Adipocyte (in vitro differentiated cells): ENCODE measurements around the gene CD53.
"Not testable (repeated sequence)": the region's sequence is repeated elsewhere in the genome, so short reads cannot be mapped to it uniquely, and the experiment has no call there.

Experiments used
- DNase-seq: peaks from one replicate; pipeline ENCODE4 v3.0.0-alpha.2; 2015; ENCODE audit warnings: low read depth
- H3K27me3 ChIP-seq: replicated peaks from 2 replicates; pipeline ENCODE4 v1.7.0; 2013; ENCODE audit warnings: mild to moderate bottlenecking, low read length, moderate library complexity; ENCODE audit not compliant: control insufficient read depth, insufficient read depth
- H3K36me3 ChIP-seq: 2 replicates; pipeline ENCODE4 v1.7.0; 2013; ENCODE audit warnings: low read length, mild to moderate bottlenecking, moderate library complexity; ENCODE audit not compliant: control insufficient read depth, insufficient read depth, severe bottlenecking
- H3K4me1 ChIP-seq: 2 replicates; pipeline ENCODE4 v1.7.0; 2013; ENCODE audit warnings: mild to moderate bottlenecking, low read length, moderate library complexity; ENCODE audit not compliant: control insufficient read depth, insufficient read depth
- H3K4me3 ChIP-seq: 2 replicates; pipeline ENCODE4 v1.7.0; 2013; ENCODE audit warnings: mild to moderate bottlenecking, low read length, moderate library complexity
- H3K9ac ChIP-seq: 2 replicates; pipeline ENCODE4 v1.7.0; 2013; ENCODE audit warnings: mild to moderate bottlenecking, low read length, moderate library complexity
- H3K9me3 ChIP-seq: 2 replicates; pipeline ENCODE4 v1.7.0; 2013; ENCODE audit warnings: mild to moderate bottlenecking, low read length, moderate library complexity; ENCODE audit not compliant: control insufficient read depth

Gene CD53

GRCh38 chr1:110872745-110873720 is at the start of gene CD53:
Gene CD53, plus strand, starts transcription at chr1:110873148. Its CDS starts 18,261 bp downstream, at chr1:110891409.
- Histone ChIP-seq H3K4me1 (peaks cover 5% of the 10 kb centered on the region), H3K4me3 (no peak within 1 kb of the TSS), H3K9ac (no peak within 1 kb of the TSS), H3K9me3 (peaks cover 7% of the 10 kb centered on the region), H3K27me3 (no peaks in the 10 kb centered on the region), H3K36me3 (no peaks in the 10 kb centered on the region)
- no peak for DNase-seq

GRCh38 chr1:110824192-110824591 is 48.8 kb upstream of the CD53 start:
- Histone ChIP-seq H3K4me1 (no peaks in the 10 kb centered on the region), H3K4me3 (no peak overlapping the region), H3K27me3 (peaks cover 4% of the 10 kb centered on the region), H3K9ac (no peak overlapping the region), H3K9me3 (peaks cover 3% of the 10 kb centered on the region), H3K36me3 (no peaks in the 10 kb centered on the region)
- no peak for DNase-seq

- Histone ChIP-seq H3K4me1 (no peaks in the 10 kb centered on the region), H3K27me3 (no peaks in the 10 kb centered on the region), H3K9ac (no peak overlapping the region), H3K4me3 (no peak overlapping the region), H3K36me3 (no peaks in the 10 kb centered on the region), H3K9me3 (no peaks in the 10 kb centered on the region)
- peak; percentile 9 for DNase-seq
Measured at GRCh38 chr1:110829955-110830553, 42.9 kb upstream of the CD53 start.

GRCh38 chr1:110833779-110834178 is 39.2 kb upstream of the CD53 start:
- not testable (repeated sequence) for H3K4me3 ChIP-seq, DNase-seq, H3K27me3 ChIP-seq, H3K36me3 ChIP-seq, H3K9ac ChIP-seq, H3K9me3 ChIP-seq, H3K4me1 ChIP-seq

- no peaks in the 10 kb centered on the region for H3K36me3 ChIP-seq
- DNase-seq, result no peak
- no peaks in the 10 kb centered on the region for H3K4me1 ChIP-seq
- H3K4me3 ChIP-seq, result no peak overlapping the region
- H3K9me3 ChIP-seq, result peaks cover 2% of the 10 kb centered on the region
- H3K27me3 ChIP-seq, result peaks cover 20% of the 10 kb centered on the region
- H3K9ac ChIP-seq, result no peak overlapping the region
Measured at GRCh38 chr1:110846861-110847260, 26.1 kb upstream of the CD53 start.

GRCh38 chr1:110850145-110850544 is 22.8 kb upstream of the CD53 start:
- Histone ChIP-seq H3K4me1 (no peaks in the 10 kb centered on the region), H3K36me3 (no peaks in the 10 kb centered on the region), H3K4me3 (no peak overlapping the region), H3K27me3 (peaks cover 26% of the 10 kb centered on the region), H3K9ac (no peak overlapping the region), H3K9me3 (no peaks in the 10 kb centered on the region)
- no peak for DNase-seq

GRCh38 chr1:110850627-110851026 is 22.3 kb upstream of the CD53 start:
- H3K27me3 ChIP-seq, result peaks cover 30% of the 10 kb centered on the region
- no peaks in the 10 kb centered on the region for H3K4me1 ChIP-seq
- H3K36me3 ChIP-seq, result no peaks in the 10 kb centered on the region
- no peak for DNase-seq
- H3K9ac ChIP-seq, result no peak overlapping the region
- no peaks in the 10 kb centered on the region for H3K9me3 ChIP-seq
- no peak overlapping the region for H3K4me3 ChIP-seq

- H3K9me3 ChIP-seq, result no peaks in the 10 kb centered on the region
- H3K27me3 ChIP-seq, result peaks cover 26% of the 10 kb centered on the region
- H3K36me3 ChIP-seq, result no peaks in the 10 kb centered on the region
- H3K9ac ChIP-seq, result no peak overlapping the region
- H3K4me1 ChIP-seq, result no peaks in the 10 kb centered on the region
- DNase-seq, result no peak
- no peak overlapping the region for H3K4me3 ChIP-seq
Measured at GRCh38 chr1:110853135-110853534, 19.8 kb upstream of the CD53 start.

- no peak overlapping the region for H3K4me3 ChIP-seq
- DNase-seq, result no peak
- peaks cover 22% of the 10 kb centered on the region for H3K27me3 ChIP-seq
- H3K9ac ChIP-seq, result no peak overlapping the region
- H3K4me1 ChIP-seq, result no peaks in the 10 kb centered on the region
- no peaks in the 10 kb centered on the region for H3K9me3 ChIP-seq
- H3K36me3 ChIP-seq, result no peaks in the 10 kb centered on the region
Measured at GRCh38 chr1:110856410-110856809, 16.5 kb upstream of the CD53 start.

- H3K36me3 ChIP-seq, result no peaks in the 10 kb centered on the region
- no peaks in the 10 kb centered on the region for H3K9me3 ChIP-seq
- DNase-seq, result no peak
Measured at GRCh38 chr1:110857964-110858948, 14.7 kb upstream of the CD53 start.

GRCh38 chr1:110859062-110859461 is 13.9 kb upstream of the CD53 start:
- DNase-seq, result no peak
- no peaks in the 10 kb centered on the region for H3K4me1 ChIP-seq
- H3K4me3 ChIP-seq, result no peak overlapping the region
- H3K9ac ChIP-seq, result no peak overlapping the region
- H3K36me3 ChIP-seq, result no peaks in the 10 kb centered on the region
- H3K9me3 ChIP-seq, result no peaks in the 10 kb centered on the region
- H3K27me3 ChIP-seq, result peaks cover 11% of the 10 kb centered on the region

More at GRCh38 chr1:110857964-110858948, 14.7 kb upstream of the CD53 start:
- peaks cover 17% of the 10 kb centered on the region for H3K27me3 ChIP-seq
- H3K9ac ChIP-seq, result no peak overlapping the region
- H3K4me1 ChIP-seq, result no peaks in the 10 kb centered on the region
- H3K4me3 ChIP-seq, result no peak overlapping the region
